C4-2B (cell line): ENCODE results near the gene ATP6V1D.
A peak's percentile ranks its signal among the peaks of the same experiment; 100 is the strongest.
"Not testable (repeated sequence)": the region's sequence is repeated elsewhere in the genome, so short reads cannot be mapped to it uniquely, and the experiment has no call there.

ENCODE experiments used
- H3K27ac ChIP-seq: fragments of 450-650 bp; 2 replicates; pipeline ENCODE4 v1.5.1; 2017
- CTCF ChIP-seq: fragments of 450-650 bp; conservative IDR thresholded peaks from 2 replicates; pipeline ENCODE4 v1.5.1; 2017; ENCODE audit warnings: mild to moderate bottlenecking
- ZFX ChIP-seq: fragments of 450-650 bp; IDR thresholded peaks from 2 replicates; pipeline ENCODE4 v1.6.1; 2017

The ATP6V1D gene

GRCh38 chr14:67359775-67360469 is at the start of gene ATP6V1D, which contains the start of gene EIF2S1:
Gene ATP6V1D, minus strand, starts transcription at chr14:67359804. Its CDS starts 106 bp downstream, at chr14:67359698.
Gene EIF2S1, plus strand, starts transcription at chr14:67360328. Its CDS starts 4,440 bp downstream, at chr14:67364768.
- no peak for TF ChIP-seq ZFX
- peak; percentile 99 for TF ChIP-seq CTCF
- H3K27ac ChIP-seq: peak within 1 kb of the TSS; percentile 90

GRCh38 chr14:67408122-67408801 is 48.7 kb upstream of the ATP6V1D start:
- H3K27ac ChIP-seq: not testable (repeated sequence)

- no peak for TF ChIP-seq CTCF
- no peak for TF ChIP-seq ZFX
- no peak overlapping the region for H3K27ac ChIP-seq
These were observed 46.2 kb upstream of the ATP6V1D start for GRCh38 chr14:67405771-67406170.

- H3K27ac ChIP-seq: no peak overlapping the region
- no peak for TF ChIP-seq CTCF
- TF ChIP-seq ZFX: no peak
These were observed 40.8 kb upstream of the ATP6V1D start for GRCh38 chr14:67400434-67400833.

- TF ChIP-seq CTCF: no peak
- no peak for TF ChIP-seq ZFX
- no peak overlapping the region for H3K27ac ChIP-seq
These were observed 37.9 kb upstream of the ATP6V1D start for GRCh38 chr14:67397536-67397935.

- no peak overlapping the region for H3K27ac ChIP-seq
- no peak for TF ChIP-seq CTCF
- TF ChIP-seq ZFX: no peak
These were observed 36.9 kb upstream of the ATP6V1D start for GRCh38 chr14:67396381-67396970.

GRCh38 chr14:67395876-67396189 is 36.2 kb upstream of the ATP6V1D start:
- no peak overlapping the region for H3K27ac ChIP-seq
- no peak for TF ChIP-seq ZFX

- TF ChIP-seq CTCF (no peak), ZFX (no peak)
- no peak overlapping the region for H3K27ac ChIP-seq
These were observed 35.7 kb upstream of the ATP6V1D start for GRCh38 chr14:67395086-67395875.
